Heart left ventricle (tissue), 16 donors: ENCODE measurements around the gene STK4. TPM values are rescaled to one million over a fixed set of nuclear protein-coding genes. Genes with fewer than 3 reads are reported as not detected.
"Not testable (repeated sequence)": the region's sequence is repeated elsewhere in the genome, so short reads cannot be mapped to it uniquely, and the experiment has no call there.

Source experiments
- ATAC-seq, 4 donors: fragments of 200-7000 bp; cut with Tn5 transposase; one replicate each; pipeline ENCODE4 v1.9.1; 2020 to 2022; ENCODE audit warnings: moderate library complexity in 4 of 4, mild to moderate bottlenecking in 3 of 4, moderate number of reproducible peaks in 1 of 4
- DNase-seq, 5 donors: peaks; one replicate each; pipeline ENCODE4 v3.0.0-alpha.2; 2020
- H3K27ac ChIP-seq, 12 donors: fragments of 200-600 bp; sonication (generic) in 4 of 12; one replicate each; pipeline versions ENCODE4 v1.5.0 to v1.8.0; 2016 to 2022; ENCODE audit warnings: mild to moderate bottlenecking in 2 of 12
- H3K27me3 ChIP-seq, 9 donors: fragments of 200-600 bp; sonication (generic) in 2 of 9; one replicate each; pipeline versions ENCODE4 v1.5.1 to v1.8.0; 2016 to 2022; ENCODE audit warnings: mild to moderate bottlenecking in 3 of 9
- H3K36me3 ChIP-seq, 9 donors: fragments of 200-600 bp; sonication (generic) in 2 of 9; one replicate each; pipeline versions ENCODE4 v1.5.0 to v1.8.0; 2018 to 2022; ENCODE audit warnings: mild to moderate bottlenecking in 2 of 9
- H3K4me1 ChIP-seq, 12 donors: fragments of 200-600 bp; sonication (generic) in 4 of 12; one replicate each; pipeline versions ENCODE4 v1.5.0 to v1.8.0; 2016 to 2022; ENCODE audit warnings: mild to moderate bottlenecking in 3 of 12
- H3K4me3 ChIP-seq, 12 donors: fragments of 200-600 bp; sonication (generic) in 4 of 12; one replicate each; pipeline versions ENCODE4 v1.5.0 to v1.8.0; 2017 to 2022; ENCODE audit warnings: mild to moderate bottlenecking in 9 of 12, moderate library complexity in 4 of 12
- H3K9me3 ChIP-seq, 12 donors: fragments of 200-600 bp; sonication (generic) in 4 of 12; one replicate each; pipeline versions ENCODE4 v1.5.0 to v1.8.0; 2016 to 2022; ENCODE audit warnings: mild to moderate bottlenecking in 1 of 12
- POLR2A ChIP-seq, 2 donors: fragments of 450-650 bp; IDR thresholded peaks; one replicate each; pipeline ENCODE4 v1.6.1; 2017; ENCODE audit warnings: antibody characterized with exemption in 2 of 2, mild to moderate bottlenecking in 2 of 2, moderate library complexity in 2 of 2
- WGBS, 4 donors: extraction: QIAGEN DNeasy Blood & Tissue Kit in 2 of 4; methylation state at CpG; one replicate each; pipeline versions ENCODE4 v1.1.5 to v1.1.7; 2013 to 2018; 5-methylcytosine and 5-hydroxymethylcytosine counted together
- intact Hi-C, 10 donors: fragments of 100-400 bp; cut with DNase I; formaldehyde crosslinking; loops; one replicate each; pipeline versions ENCODE4 v1.11.1 to v1.14.2; 2022
- polyA plus RNA-seq, 2 donors: library from polyadenylated mRNA; stranded (reverse); fragments of 200-250 nt; gene quantifications; one replicate each; pipeline ENCODE4 v1.2.3, GENCODE V29; 2013
- total RNA-seq, 9 donors: library from RNA; depleted of rRNA in 2 of 9; stranded (reverse); fragments of >200 nt in 2 of 9; fragmentation: NEBNext Ultra II Directional in 3 of 9; extraction: Animal tissue kit (Norgen Biotek cat#: 25700) in 3 of 9; gene quantifications; one replicate each; pipeline versions ENCODE4 v1.1.0 to v1.2.4, GENCODE V29; 2016 to 2023
- TF ChIP-seq, protein P1 (sequence below), 12 donors: fragments of 200-600 bp; sonication (generic) in 4 of 12; IDR thresholded peaks; one replicate each; pipeline versions ENCODE4 v1.5.0 to v1.8.0; 2018 to 2022; ENCODE audit warnings: antibody characterized with exemption in 12 of 12, mild to moderate bottlenecking in 5 of 12
- donor health status: ischemic (EF 13 %, LVEDD 7.1; RV severe dilation, severe dysfunction).
- donor health status: healthy with polysubstance abuse.
- donor health status: DM: no; HTN: yes; CAD: no.
- donor health status: DM: no; HTN: no; CAD: no.
- donor health status: ischemic (EF 25% LVEDD 6.9; RV normal size, moderate dysfunction).
- donor health status: ischemic (EF 25% LVEDD 5.7; RV mildly dilated, moderate dysfunction).
- donor health status: healthy.
- donor health status: DM: yes; HTN: yes; CAD: no.
- donor health status: ischemic (EF 35%, LVEDD 5.7; RV mildly dilated, moderate dysfunction).
- donor health status: nonischemic (EF 11% LVEDD 7.7; RV severe dilation, severe dysfunction).
- donor health status: DM: yes; HTN: yes; CAD: no.
- donor health status: PGD.
- donor health status: ischemic (EF 29% LVEDD 5.4; RV normal size, mild dysfunction).
- donor health status: nonischemic (EF 23%, LVEDD 6.1; RV moderate dilation, normal function).

STK4 gene
- total and polyA plus RNA-seq, 11 donors = 3.2 to 25.3 (median 9.3) TPM

DNA sequence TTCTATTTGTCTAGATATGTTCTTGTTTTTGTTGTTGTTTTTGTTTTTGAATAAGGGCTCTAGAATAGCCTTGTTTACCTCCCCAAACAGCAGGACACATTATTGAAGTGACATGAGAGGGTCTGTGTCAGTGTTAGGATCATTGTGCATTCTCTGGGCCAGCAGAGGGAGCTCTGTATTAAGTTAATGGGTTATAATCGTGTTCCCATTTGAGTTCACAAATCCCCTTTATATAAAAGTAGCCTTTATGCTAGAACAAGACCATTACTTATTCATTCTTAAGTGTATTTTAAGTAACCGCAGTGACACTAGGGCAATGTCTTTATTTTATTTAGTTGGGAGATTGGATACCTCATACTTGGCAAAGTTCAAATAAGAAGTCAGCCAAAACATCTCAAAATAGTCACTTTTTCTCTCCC, 44.8 kb downstream of the STK4 start:
- 21 to 31% (median 25%) methylated on average over 2 of the region's 2 CpGs for WGBS, 4 donors
- Histone ChIP-seq H3K27ac (no peak overlapping the region), H3K4me3 (no peak overlapping the region), H3K36me3 (peaks cover 0 to 82% (median 32%) of the 10 kb centered on the region in 9 donors), H3K27me3 (no peaks in the 10 kb centered on the region), H3K4me1 (peaks cover 0 to 37% (median 14%) of the 10 kb centered on the region in 12 donors), H3K9me3 (no peaks in the 10 kb centered on the region)
- DNase-seq = peak in 3 of 5 donors; percentile 33 to 50 (median 35)
- intact Hi-C loops = loop anchor here in 9 of 10 donors (2.0 to 10.0 kb wide), 11 partner anchors 41 to 294 kb away; partner anchors contain the start of genes MATN4 (in 1 of the 9) and RBPJL (in 1 of the 9)
- TF ChIP-seq, protein P1, sequence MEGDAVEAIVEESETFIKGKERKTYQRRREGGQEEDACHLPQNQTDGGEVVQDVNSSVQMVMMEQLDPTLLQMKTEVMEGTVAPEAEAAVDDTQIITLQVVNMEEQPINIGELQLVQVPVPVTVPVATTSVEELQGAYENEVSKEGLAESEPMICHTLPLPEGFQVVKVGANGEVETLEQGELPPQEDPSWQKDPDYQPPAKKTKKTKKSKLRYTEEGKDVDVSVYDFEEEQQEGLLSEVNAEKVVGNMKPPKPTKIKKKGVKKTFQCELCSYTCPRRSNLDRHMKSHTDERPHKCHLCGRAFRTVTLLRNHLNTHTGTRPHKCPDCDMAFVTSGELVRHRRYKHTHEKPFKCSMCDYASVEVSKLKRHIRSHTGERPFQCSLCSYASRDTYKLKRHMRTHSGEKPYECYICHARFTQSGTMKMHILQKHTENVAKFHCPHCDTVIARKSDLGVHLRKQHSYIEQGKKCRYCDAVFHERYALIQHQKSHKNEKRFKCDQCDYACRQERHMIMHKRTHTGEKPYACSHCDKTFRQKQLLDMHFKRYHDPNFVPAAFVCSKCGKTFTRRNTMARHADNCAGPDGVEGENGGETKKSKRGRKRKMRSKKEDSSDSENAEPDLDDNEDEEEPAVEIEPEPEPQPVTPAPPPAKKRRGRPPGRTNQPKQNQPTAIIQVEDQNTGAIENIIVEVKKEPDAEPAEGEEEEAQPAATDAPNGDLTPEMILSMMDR (IDR thresholded peaks at IDR 0.05) = peak; percentile 52 to 85 (median 70)
- no peak for TF ChIP-seq POLR2A (IDR thresholded peaks at IDR 0.05)
- peak in 3 of 4 donors; percentile 71 to 83 (median 75) for ATAC-seq

DNA sequence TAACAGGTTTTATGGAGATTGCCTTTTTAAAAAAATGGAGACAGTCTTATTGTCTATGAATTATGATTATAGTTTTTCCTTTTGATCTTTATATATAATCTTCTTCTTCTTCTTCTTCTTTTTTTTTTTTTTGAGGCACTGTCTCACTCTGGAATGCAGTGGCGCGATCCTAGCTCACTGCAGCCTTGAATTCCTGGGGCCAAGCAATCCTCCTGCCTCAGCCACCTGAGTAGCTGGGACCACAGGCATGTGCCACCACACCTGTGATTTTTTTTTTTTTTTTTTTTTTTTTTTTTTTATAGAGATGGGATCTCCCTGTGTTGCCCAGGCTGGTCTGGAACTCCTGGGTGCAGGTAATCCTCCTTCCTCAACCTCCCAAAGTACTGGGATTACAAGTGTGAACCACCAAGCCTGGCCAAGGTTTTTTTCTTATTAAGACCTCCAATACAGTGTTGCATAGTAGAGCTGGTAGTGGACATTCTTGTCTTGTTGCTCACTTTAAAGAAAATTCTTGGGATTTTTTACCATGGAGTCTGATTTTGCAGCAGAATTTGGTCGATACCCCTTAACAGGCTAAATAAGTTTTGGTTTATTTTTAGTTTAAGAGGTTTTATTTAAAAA, 46.5 kb downstream of the STK4 start:
- no peak for TF ChIP-seq POLR2A (IDR thresholded peaks at IDR 0.05)
- TF ChIP-seq, protein P1 (IDR thresholded peaks at IDR 0.05) = no peak

DNA sequence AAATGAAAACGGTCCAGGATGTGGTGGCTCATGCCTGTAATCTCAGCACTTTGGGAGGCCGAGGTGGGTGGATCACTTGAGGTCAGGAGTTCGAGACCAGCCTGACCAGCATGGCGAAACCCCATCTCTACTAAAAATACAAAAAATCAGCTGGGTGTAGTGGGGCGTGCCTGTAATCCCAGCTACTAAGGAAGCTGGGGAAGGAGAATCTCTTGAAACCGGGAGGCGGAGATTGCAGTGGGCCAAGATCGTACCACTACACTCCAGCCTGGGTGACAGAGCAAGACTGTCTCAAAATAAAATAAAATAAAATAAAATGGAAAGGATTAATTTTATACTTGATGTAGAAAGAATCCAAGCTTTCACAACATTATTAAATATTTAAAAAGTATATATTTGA, 47.8 kb downstream of the STK4 start:
- not testable (repeated sequence) for H3K27ac ChIP-seq, H3K4me3 ChIP-seq, H3K27me3 ChIP-seq, H3K9me3 ChIP-seq, ATAC-seq, DNase-seq
- 83 to 88% (median 85%) methylated on average over 8 of the region's 8 CpGs for WGBS, 4 donors
- Histone ChIP-seq H3K36me3 (peaks cover 0 to 73% (median 13%) of the 10 kb centered on the region in 9 donors), H3K4me1 (peaks cover 0 to 44% (median 30%) of the 10 kb centered on the region in 12 donors)
- intact Hi-C loops = loop anchor here in 7 of 10 donors (5.0 to 10.0 kb wide), 7 partner anchors 38 to 291 kb away; partner anchors contain the start of genes MATN4 (in 1 of the 7) and RBPJL (in 1 of the 7)

More for the DNA sequence above, 46.5 kb downstream of the STK4 start:
- ATAC-seq = no peak
- no peaks in the 10 kb centered on the region for H3K9me3 ChIP-seq
- DNase-seq = no peak
- peaks cover 0 to 76% (median 22%) of the 10 kb centered on the region in 9 donors for H3K36me3 ChIP-seq
- peaks cover 0 to 41% (median 24%) of the 10 kb centered on the region in 12 donors for H3K4me1 ChIP-seq
- H3K27me3 ChIP-seq = no peaks in the 10 kb centered on the region
- H3K27ac ChIP-seq = no peak overlapping the region
- H3K4me3 ChIP-seq = no peak overlapping the region
- 93 to 97% (median 96%) methylated on average over 3 of the region's 3 CpGs for WGBS, 4 donors
- intact Hi-C loops = loop anchor here in 7 of 10 donors (2.0 to 10.0 kb wide), 8 partner anchors 40 to 292 kb away; partner anchors contain the start of genes MATN4 (in 1 of the 7) and RBPJL (in 1 of the 7)

DNA sequence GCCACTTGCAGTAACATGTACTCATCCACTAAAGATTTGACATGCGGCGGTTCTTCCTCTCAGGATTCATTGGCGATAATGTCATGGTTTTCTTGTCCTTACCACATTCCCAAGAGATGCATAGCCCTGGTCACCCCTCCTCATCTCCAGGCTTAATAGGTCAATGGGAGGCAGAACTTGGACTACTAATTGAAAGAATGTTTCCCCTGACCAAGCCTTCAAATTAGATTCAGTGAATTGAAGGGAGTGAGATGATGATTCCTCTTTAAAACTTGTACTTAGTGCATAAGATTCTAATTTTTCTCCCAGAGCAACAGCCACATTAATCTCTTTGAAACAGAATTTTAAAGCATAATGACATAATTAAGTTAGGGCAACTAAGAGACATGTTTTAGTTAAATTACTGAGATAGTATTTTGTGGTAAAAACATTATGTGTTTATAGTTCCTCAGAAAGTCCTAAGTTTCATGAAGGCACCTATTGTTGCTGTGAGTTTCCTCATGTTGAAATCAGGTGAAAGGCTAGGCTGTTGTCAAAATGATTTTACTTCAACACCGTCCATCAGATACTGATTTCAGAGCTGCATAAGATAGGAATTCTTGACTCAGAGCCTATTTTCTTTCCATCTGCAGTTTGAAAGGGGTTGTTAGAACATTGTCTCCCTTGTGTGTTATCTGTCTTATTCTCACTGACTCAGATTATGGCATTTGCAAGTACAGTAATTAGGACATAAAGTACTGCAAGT, 48.5 kb downstream of the STK4 start:
- peak overlapping the region in 6 of 12 donors; percentile 2 to 64 (median 34) for H3K27ac ChIP-seq
- ATAC-seq (peak; percentile 22 to 80 (median 76)), DNase-seq (no peak)
- intact Hi-C loops = loop anchor here in 8 of 10 donors (5.0 to 10.0 kb wide), 8 partner anchors 37 to 757 kb away; partner anchors contain the start of genes MATN4 (in 1 of the 8) and RBPJL (in 1 of the 8)
- no peak overlapping the region for H3K4me3 ChIP-seq
- peaks cover 0 to 73% (median 9%) of the 10 kb centered on the region in 9 donors for H3K36me3 ChIP-seq
- peaks cover 0 to 51% (median 33%) of the 10 kb centered on the region in 12 donors for H3K4me1 ChIP-seq
- no peaks in the 10 kb centered on the region for H3K27me3 ChIP-seq
- H3K9me3 ChIP-seq = no peaks in the 10 kb centered on the region
- TF ChIP-seq POLR2A (IDR thresholded peaks at IDR 0.05) = no peak
- TF ChIP-seq, protein P1 (IDR thresholded peaks at IDR 0.05) = no peak
- 56 to 61% (median 59%) methylated on average over 4 of the region's 4 CpGs for WGBS, 4 donors
